GOT3 (cell line): ENCODE results near the gene PRG3.
A peak's percentile ranks its signal among the peaks of the same experiment; 100 is the strongest.

Experiments used
- DNase-seq: peaks from one replicate; lab custom pipeline; 2025; ENCODE audit warnings: mixed read lengths; lab: John Stamatoyannopoulos, UW

Gene PRG3

DNA sequence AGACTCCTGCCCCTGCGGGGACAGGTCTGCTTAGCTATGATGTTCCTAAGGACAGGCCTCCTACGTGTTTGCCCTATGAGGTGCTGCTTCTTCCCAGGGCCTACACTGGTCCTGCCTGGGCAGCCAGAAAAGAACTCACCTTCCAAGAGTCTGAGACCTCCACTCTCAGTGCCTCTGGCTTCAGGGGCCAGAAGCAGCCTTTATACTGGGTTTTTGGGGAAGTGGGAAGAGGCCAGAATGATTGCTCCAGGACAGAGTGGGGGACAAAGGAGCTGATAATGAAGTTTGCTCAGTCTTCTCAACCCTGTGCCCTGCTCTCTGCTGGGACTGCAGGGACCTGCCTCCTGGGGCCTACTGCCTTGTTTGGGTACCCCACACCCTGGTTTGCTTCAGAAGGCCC lies at the start of gene PRG3:
PRG3 (minus strand) TSS at position 176 of the 400 bp plus-strand sequence. CDS start 442 bp downstream, outside the sequence.
- no peak for DNase-seq

GRCh38 chr11:57429946-57430345 lies 49.0 kb upstream of the PRG3 start:
- no peak for DNase-seq

GRCh38 chr11:57428643-57429042 lies 47.7 kb upstream of the PRG3 start:
- no peak for DNase-seq

DNA sequence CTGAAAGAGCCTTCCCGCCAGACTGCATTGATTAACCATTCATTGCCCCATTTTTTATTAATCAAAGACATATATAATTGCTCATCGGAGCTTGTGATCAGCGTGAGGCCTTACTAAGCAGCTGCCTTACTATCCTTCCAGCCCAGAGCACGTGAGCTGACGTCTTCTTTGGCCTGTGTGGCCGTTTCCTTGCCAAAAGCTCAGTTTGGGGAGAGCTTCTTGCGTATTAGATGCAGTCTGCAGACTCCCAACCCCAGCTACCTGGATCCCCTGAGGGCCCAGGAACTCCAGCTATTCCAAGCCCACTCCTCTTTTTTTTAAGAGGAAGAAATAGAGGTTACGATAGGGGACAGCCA lies 46.8 kb upstream of the PRG3 start:
- DNase-seq, result no peak

GRCh38 chr11:57426929-57427726 lies 46.2 kb upstream of the PRG3 start, which contains the start of gene SLC43A3:
Gene SLC43A3 (minus strand): TSS chr11:57427121. CDS start chr11:57426172, 949 bp downstream.
- DNase-seq, result peak; percentile 82

DNA sequence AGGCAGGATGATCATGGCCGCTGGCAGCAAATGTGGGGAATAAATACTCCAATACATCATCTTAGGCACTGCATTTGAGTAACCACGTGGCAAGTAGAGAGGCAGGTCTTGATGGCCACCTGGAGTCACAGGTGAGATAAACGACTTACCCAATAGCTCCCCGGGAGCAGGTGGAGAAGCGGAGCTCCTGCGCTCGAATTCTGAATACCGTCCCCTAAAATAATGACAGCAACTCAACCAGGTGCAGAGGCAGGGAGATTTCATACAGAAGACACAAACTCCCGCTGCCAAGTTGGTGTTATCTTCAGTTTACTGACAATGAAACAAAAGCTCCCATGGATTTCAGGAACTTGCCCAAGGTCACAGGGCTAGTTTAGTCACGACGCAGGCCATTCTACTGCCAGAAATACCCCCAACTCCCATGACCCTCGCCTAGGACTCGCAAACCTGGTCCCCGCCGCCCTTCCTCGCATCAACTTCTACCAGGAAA lies 45.5 kb upstream of the PRG3 start:
- DNase-seq, result no peak

- DNase-seq, result no peak
Measured at GRCh38 chr11:57425565-57426438, 44.9 kb upstream of the PRG3 start.

DNA sequence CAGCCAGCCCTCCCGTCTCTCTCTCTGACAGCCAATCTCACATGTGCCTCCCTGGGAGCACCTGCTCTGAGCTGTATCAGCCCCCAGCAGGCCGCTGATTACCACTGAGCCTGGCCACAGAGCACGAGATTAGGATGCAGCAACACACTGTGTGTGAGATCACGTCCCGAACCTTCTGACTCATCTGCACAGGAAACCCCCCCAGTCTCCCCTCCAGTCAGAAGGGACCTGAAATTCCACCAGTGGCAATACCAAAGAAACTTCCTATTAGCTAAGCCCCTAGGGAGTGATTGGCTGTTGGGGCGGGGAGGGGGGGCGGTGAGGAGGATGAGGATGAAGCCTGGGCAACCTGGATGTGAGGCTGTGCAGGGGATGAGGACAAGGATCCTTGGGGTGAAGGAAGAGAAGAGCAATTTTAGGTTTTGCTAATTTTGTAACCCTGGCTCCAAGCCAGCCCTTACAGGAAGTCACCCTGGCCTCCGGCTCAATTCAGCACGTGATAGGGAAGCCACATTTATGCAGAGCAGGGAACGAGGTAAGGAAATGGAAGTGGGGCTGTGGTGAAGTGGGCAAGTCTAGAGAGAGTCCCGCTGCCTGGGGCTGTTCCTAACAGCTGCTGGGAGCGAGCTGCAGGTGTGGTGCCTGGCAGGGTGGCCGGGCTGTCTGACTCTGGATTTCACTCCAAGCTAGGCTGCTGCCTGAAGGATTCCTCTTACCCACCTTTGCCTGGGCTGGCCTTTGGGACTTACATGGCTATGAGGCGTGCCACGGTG lies 44.0 kb upstream of the PRG3 start:
- no peak for DNase-seq

- no peak for DNase-seq
Measured at GRCh38 chr11:57424137-57424791, 43.3 kb upstream of the PRG3 start.

- no peak for DNase-seq
Measured at GRCh38 chr11:57422669-57423068, 41.7 kb upstream of the PRG3 start.

- no peak for DNase-seq
Measured at GRCh38 chr11:57421805-57422204, 40.9 kb upstream of the PRG3 start.

DNA sequence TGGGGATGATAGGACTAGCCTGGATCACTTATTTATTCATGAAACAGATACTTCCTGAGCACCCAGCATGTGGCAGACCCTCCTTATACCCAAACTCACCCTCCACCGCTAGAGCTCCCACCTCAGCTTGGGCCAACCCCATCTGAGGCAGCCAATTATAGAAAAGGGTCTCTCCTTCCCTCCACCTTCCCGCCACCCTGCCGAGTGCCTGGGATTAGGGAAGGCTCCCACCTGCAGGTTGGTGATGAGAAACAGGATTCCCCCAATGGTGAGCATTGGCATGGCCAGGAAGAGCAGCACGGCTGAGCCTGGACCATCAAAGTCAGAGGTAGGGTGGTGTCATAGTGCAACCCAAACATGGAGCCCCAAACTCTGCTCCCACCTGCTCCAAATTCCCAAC lies 40.1 kb upstream of the PRG3 start:
- DNase-seq, result no peak

DNA sequence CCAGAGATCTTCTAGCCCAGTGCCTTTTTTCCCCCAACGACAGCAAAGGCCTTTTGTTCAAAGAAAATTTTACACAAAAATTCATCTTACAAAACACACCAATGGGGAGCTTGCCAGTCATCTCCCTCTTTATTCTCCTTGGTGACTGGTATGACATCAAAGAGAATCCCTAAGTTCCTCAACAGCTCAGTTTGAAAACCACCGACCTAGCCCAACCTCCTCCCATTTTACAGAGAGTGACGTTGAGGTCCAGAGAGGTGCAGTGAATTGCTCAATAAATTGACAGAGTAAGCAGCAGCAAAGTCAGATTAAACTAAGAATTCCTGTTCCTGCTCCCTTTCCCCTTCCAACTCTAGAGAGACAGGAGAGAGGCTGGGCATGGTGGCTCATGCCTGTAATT lies 38.2 kb upstream of the PRG3 start:
- no peak for DNase-seq

DNA sequence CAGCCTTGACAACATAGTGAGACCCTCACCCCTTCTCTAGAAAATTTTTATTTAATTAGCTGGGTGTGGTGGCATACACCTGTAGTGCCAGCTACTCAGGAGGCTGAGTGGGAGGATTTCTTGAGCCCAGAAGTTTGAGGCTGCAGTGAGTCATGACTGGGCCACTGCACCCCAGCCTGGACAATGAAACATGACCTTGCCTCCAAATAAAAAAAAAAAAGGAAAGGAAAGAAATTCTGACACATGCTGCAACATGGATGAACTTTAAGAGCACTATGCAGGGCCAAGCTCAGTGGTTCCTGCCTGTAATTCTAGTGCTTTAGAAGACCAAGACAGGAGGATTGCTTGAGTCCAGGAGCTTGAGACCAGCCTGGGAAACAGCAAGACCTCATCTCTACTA lies 37.2 kb upstream of the PRG3 start:
- no peak for DNase-seq

- DNase-seq, result no peak
Measured at GRCh38 chr11:57417056-57417455, 36.1 kb upstream of the PRG3 start.

GRCh38 chr11:57416436-57416835 lies 35.5 kb upstream of the PRG3 start:
- no peak for DNase-seq

DNA sequence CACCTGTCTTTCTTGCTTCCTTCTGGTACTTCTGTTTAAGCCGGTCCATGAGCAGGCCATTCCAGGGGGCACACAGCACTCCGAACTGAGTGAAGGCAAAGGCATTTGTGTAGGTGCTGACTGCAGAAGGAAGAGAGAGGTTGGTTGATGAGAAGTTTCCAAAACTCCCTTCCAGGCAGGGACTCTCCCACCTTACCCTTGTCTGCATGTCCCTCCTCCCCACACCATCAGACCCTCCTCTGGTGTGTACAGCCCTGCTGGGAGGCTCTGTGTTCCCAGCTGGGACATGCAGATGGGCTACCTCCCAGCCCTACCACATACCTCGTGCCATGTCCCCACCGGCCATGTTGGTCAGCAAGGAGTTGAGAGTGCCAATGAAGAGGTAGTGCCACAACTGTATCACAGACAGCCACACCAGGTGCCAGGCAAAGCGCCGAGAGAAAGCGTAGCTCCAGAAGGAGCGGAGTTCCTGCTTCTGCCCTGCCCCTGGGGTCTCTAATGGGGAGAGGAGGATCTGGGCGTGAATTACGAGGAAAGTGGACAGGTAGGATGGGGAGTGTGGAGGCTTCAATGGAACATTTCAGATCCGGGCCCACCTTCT lies 33.8 kb upstream of the PRG3 start:
- DNase-seq, result no peak

DNA sequence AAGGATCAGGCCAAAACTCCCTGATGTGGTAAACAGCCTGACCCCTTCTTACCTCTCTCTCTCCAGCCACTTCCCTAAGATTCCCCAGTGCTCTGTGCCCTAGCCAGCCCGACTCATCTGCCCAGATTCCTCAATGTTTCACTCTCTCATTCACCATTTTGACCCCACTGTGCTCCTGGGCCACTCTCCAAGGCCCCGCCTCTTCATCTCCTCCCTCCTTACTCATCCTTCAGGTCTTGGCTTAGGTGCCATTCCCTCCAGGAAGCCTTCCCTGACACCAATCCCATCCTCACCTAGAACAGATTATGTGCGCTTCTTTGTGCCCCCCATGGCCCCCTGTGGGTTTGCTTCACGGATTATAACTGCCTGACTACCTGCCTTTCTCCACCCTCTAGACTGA lies 32.7 kb upstream of the PRG3 start:
- DNase-seq, result no peak

DNA sequence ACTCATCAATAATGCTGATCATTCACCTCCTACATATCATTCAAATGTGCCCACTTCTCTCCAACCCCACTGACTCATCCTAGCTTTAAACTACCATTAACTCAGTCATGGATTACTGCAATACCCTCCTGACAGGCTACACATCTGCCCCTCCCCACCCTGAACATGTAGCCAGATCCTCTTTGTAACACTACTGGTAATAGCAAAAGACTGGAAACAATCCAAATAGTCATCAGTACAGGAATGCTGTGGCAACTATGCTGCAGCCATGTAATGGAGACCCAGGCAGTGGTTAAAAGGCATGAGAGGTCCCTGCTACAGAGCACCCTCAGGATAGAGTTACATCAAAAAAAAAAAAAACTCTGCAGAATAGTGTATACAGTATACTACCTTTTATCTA lies 29.3 kb upstream of the PRG3 start:
- no peak for DNase-seq

DNA sequence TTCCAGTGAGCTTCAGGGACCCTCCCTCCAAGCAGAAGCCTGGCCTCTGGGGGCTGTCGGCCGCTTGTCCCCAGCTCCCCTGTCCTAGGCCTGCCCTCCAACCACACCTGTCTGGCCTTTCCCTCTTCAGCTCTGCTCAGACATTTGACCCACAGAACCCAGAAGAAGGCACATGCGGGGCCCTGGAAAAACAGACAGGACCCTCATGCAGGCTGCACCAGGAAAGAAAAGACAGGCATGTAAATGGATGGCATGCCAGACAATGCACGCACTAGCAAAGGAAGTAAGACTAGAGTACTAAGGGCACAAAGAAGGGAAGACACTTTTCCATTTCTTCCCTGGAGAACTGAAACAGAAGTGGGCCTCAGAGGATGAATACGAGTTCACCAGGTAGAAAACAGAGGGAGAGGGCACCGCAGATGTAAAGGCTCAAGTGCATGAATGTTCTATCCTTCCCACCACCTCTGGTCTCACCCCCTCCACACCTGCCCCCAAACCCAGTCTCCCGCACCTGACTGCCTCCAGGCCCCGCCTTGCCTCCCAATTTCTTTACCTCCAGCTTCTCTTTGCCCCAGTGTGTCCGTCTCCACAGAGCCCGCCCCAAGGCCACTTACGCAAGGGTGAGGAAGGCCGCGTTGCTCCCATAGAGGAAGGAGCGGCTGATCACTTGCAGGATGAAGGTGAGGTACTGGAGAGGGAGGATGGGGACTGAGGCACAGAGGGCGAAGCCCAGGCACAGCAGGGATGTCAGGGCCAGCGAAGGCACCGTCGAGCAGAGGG lies 28.6 kb upstream of the PRG3 start:
- DNase-seq, result no peak
